Ishikawa (cell line): Measurements from ENCODE around the gene CPNE6.
A peak's percentile ranks its signal among the peaks of the same experiment; 100 is the strongest.

ENCODE experiments used
- CEBPB ChIP-seq: IDR thresholded peaks from 2 replicates; pipeline ENCODE4 v1.6.1; 2012
- CREB1 ChIP-seq: IDR thresholded peaks from 2 replicates; pipeline ENCODE4 v1.6.1; 2012; ENCODE audit warnings: low read depth
- EGR1 ChIP-seq: IDR thresholded peaks from 2 replicates; pipeline ENCODE4 v1.6.1; 2012
- EP300 ChIP-seq: IDR thresholded peaks from 2 replicates; pipeline ENCODE4 v1.6.1; 2012; ENCODE audit warnings: borderline replicate concordance
- FOXM1 ChIP-seq: IDR thresholded peaks from 2 replicates; pipeline ENCODE4 v1.6.1; 2012; ENCODE audit warnings: low read depth, borderline replicate concordance
- NFIC ChIP-seq: IDR thresholded peaks from 2 replicates; pipeline ENCODE4 v1.6.1; 2012
- RAD21 ChIP-seq: IDR thresholded peaks from 2 replicates; pipeline ENCODE4 v1.6.1; 2012; ENCODE audit warnings: low read depth
- TAF1 ChIP-seq: IDR thresholded peaks from 2 replicates; pipeline ENCODE4 v1.6.1; 2012; ENCODE audit warnings: low read depth, mild to moderate bottlenecking
- TCF12 ChIP-seq: IDR thresholded peaks from 2 replicates; pipeline ENCODE4 v1.6.1; 2012; ENCODE audit warnings: low read depth
- TEAD4 ChIP-seq: IDR thresholded peaks from 2 replicates; pipeline ENCODE4 v1.6.1; 2012
- YY1 ChIP-seq: IDR thresholded peaks from 2 replicates; pipeline ENCODE4 v1.6.1; 2012; ENCODE audit warnings: low read depth
- ZBTB7A ChIP-seq: IDR thresholded peaks from 2 replicates; pipeline ENCODE4 v1.6.1; 2012; ENCODE audit warnings: low read depth
- TF ChIP-seq, protein P1 (sequence below): IDR thresholded peaks from 2 replicates; pipeline ENCODE4 v1.6.1; 2012
- TF ChIP-seq, protein P2 (sequence below): IDR thresholded peaks from 2 replicates; pipeline ENCODE4 v1.6.1; 2012; ENCODE audit warnings: low read depth, mild to moderate bottlenecking
- TF ChIP-seq, protein P3 (sequence below): IDR thresholded peaks from 2 replicates; pipeline ENCODE4 v1.6.1; 2012

Gene CPNE6

DNA sequence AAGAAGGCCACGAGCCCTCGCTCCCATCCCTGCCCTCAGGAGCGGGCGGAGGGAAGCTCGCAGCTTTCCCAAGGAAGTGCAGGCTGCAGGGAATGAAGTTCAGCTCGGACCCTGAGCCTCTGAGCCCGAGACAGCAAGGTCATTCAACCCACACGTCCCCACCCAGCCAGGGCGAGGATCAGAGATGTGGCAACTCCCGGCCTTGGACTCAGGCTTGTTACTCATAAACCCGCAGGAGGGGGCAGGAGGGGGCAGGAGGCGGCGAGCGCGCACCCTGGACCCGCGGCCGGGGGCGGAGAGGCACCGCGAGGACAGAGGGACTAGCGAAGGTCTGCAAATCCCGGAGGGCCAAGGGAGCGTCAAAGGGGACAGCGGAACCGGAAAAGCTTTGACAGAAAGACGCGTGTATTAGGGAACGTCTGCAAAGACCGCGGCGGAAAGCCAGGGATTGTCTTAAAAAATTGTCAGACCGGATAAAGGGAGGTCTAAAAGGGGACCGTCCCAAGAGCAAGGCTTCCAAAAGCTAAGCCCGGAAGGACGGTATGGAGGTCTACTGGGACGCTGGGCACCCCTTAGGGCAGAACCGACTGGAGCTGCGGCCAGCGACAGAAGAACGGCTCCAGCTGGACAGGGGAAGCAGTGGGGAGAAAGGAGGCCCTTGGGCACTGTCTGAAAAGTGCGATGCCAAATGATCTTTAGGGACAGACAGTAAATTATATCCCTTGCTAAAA is 42.6 kb downstream of the CPNE6 start:
- TF ChIP-seq EP300 (no peak), CEBPB (peak; percentile 49; the same call in 1 of the 2 replicates), RAD21 (no peak), EGR1 (peak; percentile 62), TAF1 (peak; percentile 73), NFIC (no peak), TEAD4 (no peak), ZBTB7A (no peak), YY1 (peak; percentile 14; the same call in 1 of the 2 replicates), TCF12 (no peak), CREB1 (no peak), FOXM1 (0 out of 2 replicates have a peak, but pooled peaks have one; percentile 34)
- TF ChIP-seq, protein P1, sequence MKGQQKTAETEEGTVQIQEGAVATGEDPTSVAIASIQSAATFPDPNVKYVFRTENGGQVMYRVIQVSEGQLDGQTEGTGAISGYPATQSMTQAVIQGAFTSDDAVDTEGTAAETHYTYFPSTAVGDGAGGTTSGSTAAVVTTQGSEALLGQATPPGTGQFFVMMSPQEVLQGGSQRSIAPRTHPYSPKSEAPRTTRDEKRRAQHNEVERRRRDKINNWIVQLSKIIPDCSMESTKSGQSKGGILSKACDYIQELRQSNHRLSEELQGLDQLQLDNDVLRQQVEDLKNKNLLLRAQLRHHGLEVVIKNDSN = no peak
- TF ChIP-seq, protein P2, sequence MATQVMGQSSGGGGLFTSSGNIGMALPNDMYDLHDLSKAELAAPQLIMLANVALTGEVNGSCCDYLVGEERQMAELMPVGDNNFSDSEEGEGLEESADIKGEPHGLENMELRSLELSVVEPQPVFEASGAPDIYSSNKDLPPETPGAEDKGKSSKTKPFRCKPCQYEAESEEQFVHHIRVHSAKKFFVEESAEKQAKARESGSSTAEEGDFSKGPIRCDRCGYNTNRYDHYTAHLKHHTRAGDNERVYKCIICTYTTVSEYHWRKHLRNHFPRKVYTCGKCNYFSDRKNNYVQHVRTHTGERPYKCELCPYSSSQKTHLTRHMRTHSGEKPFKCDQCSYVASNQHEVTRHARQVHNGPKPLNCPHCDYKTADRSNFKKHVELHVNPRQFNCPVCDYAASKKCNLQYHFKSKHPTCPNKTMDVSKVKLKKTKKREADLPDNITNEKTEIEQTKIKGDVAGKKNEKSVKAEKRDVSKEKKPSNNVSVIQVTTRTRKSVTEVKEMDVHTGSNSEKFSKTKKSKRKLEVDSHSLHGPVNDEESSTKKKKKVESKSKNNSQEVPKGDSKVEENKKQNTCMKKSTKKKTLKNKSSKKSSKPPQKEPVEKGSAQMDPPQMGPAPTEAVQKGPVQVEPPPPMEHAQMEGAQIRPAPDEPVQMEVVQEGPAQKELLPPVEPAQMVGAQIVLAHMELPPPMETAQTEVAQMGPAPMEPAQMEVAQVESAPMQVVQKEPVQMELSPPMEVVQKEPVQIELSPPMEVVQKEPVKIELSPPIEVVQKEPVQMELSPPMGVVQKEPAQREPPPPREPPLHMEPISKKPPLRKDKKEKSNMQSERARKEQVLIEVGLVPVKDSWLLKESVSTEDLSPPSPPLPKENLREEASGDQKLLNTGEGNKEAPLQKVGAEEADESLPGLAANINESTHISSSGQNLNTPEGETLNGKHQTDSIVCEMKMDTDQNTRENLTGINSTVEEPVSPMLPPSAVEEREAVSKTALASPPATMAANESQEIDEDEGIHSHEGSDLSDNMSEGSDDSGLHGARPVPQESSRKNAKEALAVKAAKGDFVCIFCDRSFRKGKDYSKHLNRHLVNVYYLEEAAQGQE = no peak
- TF ChIP-seq, protein P3, sequence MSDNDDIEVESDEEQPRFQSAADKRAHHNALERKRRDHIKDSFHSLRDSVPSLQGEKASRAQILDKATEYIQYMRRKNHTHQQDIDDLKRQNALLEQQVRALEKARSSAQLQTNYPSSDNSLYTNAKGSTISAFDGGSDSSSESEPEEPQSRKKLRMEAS = peak; percentile 77

DNA sequence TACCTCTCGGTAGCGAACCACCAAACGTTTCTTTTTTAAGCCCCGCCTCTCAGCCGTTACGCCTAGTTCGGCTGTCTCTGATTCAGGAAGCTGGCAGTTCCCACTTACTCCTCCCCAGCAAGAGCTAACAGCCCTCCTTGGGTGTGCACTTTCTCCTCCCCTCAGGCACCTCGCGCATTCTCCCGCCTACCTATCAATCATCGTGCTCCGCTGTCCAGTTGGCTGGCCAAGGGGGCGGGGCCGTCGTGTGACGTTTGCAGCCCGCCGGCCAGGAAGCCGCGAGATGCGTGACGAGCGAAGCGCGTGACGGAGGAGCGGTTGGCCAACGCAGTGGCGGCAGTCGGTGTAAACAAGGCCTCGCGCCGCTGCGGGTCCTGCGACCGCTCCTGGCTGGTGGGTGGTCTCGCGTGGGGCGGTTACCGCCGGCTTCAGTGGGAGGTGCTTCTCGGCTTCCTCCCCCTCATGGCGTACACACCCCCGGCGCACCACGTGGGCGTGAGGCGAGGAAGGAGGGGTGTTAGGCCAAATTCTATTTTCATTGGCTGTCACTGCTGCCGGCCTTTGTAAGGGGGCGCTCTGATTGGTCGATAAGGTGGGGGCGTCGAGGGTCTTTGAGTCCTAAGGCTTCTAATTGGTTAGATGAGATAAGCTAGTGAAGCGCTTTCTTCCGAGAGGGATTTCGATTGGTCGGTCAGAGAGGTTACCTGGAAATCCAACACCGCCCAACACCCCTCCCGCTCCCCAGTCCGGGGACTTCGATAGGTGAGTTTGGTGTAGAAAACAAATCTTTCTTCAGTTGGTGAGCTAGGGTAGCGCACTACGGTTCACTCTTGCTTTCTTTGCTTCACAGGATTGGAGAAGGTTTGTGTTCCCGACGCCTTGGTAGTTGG is 43.4 kb downstream of the CPNE6 start, which contains the start of the genes DCAF11 and NRL:
Gene DCAF11 (plus strand): TSS at position 246 of the 890 bp plus-strand sequence. CDS start 818 bp downstream, outside the sequence.
Gene NRL (minus strand): TSS at position 418 of the 890 bp plus-strand sequence. CDS start 32,101 bp downstream, outside the sequence.
- TF ChIP-seq ZBTB7A = no peak
- no peak; the same call in 1 of the 2 replicates for TF ChIP-seq EP300
- peak; percentile 94 for TF ChIP-seq EGR1
- peak; percentile 27; the same call in 1 of the 2 replicates for TF ChIP-seq TEAD4
- TF ChIP-seq, protein P1 = peak; percentile 94
- TF ChIP-seq TAF1 = peak; percentile 54
- peak; percentile 46; the same call in 1 of the 2 replicates for TF ChIP-seq TCF12
- TF ChIP-seq YY1 = no peak; the same call in 1 of the 2 replicates
- TF ChIP-seq CREB1 = peak; percentile 87
- TF ChIP-seq, protein P3 = peak; percentile 96
- TF ChIP-seq, protein P2 = no peak

DNA sequence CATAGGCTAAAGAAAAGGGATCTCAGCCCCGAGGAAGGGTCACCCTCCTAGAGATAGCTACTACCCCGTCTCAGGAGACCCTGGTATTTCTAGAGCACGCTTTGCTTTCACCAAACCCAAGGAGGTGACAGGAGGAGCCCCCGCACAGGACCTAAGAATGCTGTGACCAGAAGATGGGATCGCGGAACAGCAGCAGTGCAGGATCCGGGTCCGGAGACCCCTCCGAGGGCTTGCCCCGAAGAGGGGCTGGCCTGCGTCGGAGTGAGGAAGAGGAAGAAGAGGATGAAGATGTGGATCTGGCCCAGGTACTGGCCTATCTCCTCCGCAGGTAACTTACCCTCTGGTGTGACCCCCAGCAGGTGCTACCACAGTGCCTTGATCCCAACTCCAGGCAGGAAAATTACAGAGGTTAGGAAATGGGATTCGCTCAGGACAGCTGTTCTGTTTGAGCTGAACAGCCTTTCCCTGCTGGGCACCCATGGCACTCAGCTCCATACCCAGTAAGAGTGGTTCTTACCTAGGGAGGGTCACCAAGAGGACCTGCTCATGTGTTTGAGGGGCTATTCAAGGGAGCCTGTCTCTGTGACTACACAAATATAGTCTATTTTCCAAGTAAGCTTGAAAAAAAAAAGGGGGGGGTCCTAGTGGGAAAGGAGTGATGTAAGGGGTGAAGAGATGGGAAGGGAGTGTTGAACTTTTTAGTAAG is 44.2 kb downstream of the CPNE6 start:
- TF ChIP-seq, protein P1 = no peak
- no peak for TF ChIP-seq RAD21
- TF ChIP-seq EP300 = no peak
- TF ChIP-seq EGR1 = no peak
- TF ChIP-seq ZBTB7A = no peak; the same call in 1 of the 2 replicates
- 0 out of 2 replicates have a peak, but pooled peaks have one; percentile 15 for TF ChIP-seq TEAD4
- no peak for TF ChIP-seq CEBPB

DNA sequence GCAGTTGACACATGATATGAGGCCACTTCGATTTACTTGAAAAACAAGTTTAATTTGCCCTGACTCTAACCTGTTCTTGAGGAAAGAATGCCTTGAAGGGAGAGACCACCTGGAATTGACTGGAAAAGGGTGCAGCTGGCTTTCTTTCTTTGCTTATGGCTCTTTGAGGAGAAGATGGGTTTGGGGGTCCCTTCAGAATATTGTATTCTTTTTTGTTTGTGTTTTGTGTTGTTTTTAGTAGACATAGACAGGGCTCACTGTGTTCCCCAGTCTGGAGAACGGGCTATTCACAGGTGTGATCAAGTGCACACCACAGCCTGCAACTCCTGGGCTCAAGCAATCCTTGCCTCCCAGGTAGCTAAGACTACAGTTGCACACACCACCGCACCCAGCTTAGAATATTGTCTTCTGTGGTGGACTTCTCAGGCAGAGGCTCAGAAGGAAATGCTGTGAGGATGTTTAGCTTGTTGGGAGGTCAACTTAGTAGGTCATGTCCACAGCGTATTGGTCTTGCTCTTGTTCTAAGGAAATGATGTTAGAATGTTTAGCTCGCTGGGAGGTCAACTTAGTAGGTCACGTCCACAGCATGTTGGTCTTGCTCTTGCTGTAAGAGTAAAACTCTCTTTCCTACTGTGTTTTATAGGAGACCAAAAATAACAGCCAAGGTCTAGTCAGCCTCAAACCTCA is 44.9 kb downstream of the CPNE6 start:
- TF ChIP-seq, protein P1 = no peak
- TF ChIP-seq CREB1 (no peak), EGR1 (no peak), YY1 (no peak), FOXM1 (no peak), CEBPB (no peak), ZBTB7A (no peak), EP300 (no peak), TEAD4 (no peak), RAD21 (no peak), TAF1 (no peak)
- TF ChIP-seq, protein P2 = no peak
